Esophagus squamous epithelium (tissue), 4 donors: ENCODE measurements around the gene KIF6.

Source experiments
- POLR2A ChIP-seq, 4 donors: fragments of 450-650 bp; IDR thresholded peaks; one replicate each; pipeline ENCODE4 v1.6.1; 2017; ENCODE audit warnings: antibody characterized with exemption in 4 of 4, mild to moderate bottlenecking in 4 of 4, moderate library complexity in 3 of 4
- TF ChIP-seq, protein P1 (sequence below), 6 experiments: fragments of 450-650 bp in 4 of 6; fragments of 200-600 bp in 2 of 6; sonication (generic) in 2 of 6; IDR thresholded peaks; one replicate each; pipeline ENCODE4 v1.5.1; 2016 to 2019; ENCODE audit warnings: antibody characterized with exemption in 6 of 6, mild to moderate bottlenecking in 4 of 6, moderate library complexity in 4 of 6

DNA sequence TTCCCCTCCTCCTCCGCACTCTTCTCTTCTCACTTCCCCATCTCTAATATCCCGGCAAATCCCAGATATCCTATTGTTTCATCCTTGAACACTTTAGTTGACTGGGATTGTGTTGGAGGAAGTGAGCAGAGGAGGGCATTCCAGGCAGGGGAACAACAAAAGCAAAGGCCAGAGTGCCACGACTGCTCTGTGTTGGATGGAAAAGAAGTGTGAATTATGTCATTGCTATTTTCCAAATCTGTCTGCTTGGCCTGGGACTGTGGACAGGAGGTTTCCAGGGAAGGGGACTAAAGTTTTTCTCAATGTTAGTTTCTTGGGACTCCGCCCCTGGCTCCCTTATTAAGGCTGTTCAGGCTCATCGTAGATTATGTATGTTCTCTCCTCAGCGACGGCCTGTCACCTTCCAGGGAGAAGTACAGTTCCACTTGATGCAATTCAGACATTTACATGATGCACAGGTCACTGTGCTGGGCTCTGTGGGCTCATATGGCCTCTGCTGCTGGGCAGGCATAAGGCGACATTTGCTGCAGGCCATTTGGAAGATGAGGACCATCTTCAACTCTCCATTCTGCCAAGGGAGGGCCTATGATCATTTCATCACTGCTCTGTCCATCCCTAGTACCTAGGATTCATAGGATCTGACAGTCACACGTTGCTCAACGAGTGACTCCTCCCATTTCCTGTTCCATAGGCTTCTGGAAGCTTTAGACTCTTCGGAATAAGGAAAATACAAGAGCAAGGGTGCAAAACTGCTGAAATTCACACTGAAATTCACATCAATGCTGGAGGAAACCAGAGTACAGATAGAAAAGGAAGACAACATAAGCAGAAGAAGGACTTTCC, 303.6 kb downstream of the KIF6 start:
- TF ChIP-seq POLR2A (IDR thresholded peaks at IDR 0.05): no peak
- TF ChIP-seq, protein P1, sequence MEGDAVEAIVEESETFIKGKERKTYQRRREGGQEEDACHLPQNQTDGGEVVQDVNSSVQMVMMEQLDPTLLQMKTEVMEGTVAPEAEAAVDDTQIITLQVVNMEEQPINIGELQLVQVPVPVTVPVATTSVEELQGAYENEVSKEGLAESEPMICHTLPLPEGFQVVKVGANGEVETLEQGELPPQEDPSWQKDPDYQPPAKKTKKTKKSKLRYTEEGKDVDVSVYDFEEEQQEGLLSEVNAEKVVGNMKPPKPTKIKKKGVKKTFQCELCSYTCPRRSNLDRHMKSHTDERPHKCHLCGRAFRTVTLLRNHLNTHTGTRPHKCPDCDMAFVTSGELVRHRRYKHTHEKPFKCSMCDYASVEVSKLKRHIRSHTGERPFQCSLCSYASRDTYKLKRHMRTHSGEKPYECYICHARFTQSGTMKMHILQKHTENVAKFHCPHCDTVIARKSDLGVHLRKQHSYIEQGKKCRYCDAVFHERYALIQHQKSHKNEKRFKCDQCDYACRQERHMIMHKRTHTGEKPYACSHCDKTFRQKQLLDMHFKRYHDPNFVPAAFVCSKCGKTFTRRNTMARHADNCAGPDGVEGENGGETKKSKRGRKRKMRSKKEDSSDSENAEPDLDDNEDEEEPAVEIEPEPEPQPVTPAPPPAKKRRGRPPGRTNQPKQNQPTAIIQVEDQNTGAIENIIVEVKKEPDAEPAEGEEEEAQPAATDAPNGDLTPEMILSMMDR (IDR thresholded peaks at IDR 0.05): no peak
